ENCODE data around the gene PLEKHG3.

The PLEKHG3 gene

GRCh38 chr14:64701660-64702059 lies 2.6 kb upstream of the PLEKHG3 start:
- no peak for DNase-seq (ENCODE audit: low read depth)
- TF ChIP-seq CTCF (IDR thresholded peaks at IDR 0.05; ENCODE audit: low read depth, low read length, missing control alignments): no peak
- no peak overlapping the region for H3K4me3 ChIP-seq (ENCODE audit: low read depth, low read length)

GRCh38 chr14:64702493-64703394 lies 1.5 kb upstream of the PLEKHG3 start:
- TF ChIP-seq CTCF (IDR thresholded peaks at IDR 0.05; ENCODE audit: low read depth, low read length, missing control alignments): no peak
- no peak for DNase-seq (ENCODE audit: low read depth)
- H3K4me3 ChIP-seq (ENCODE audit: low read depth, low read length): no peak overlapping the region

GRCh38 chr14:64703395-64704142 lies 655 bp upstream of the PLEKHG3 start:
- no peak overlapping the region for H3K4me3 ChIP-seq (ENCODE audit: low read depth, low read length)
- no peak for DNase-seq (ENCODE audit: low read depth)
- no peak for TF ChIP-seq CTCF (IDR thresholded peaks at IDR 0.05; ENCODE audit: low read depth, low read length, missing control alignments)

GRCh38 chr14:64704743-64705380 lies 638 bp downstream of the PLEKHG3 start:
- H3K4me3 ChIP-seq (ENCODE audit: low read depth, low read length): no peak overlapping the region
- DNase-seq (ENCODE audit: low read depth): no peak
- no peak for TF ChIP-seq CTCF (IDR thresholded peaks at IDR 0.05; ENCODE audit: low read depth, low read length, missing control alignments)

GRCh38 chr14:64705381-64706118 lies 1.3 kb downstream of the PLEKHG3 start:
- no peak overlapping the region for H3K4me3 ChIP-seq (ENCODE audit: low read depth, low read length)
- no peak for TF ChIP-seq CTCF (IDR thresholded peaks at IDR 0.05; ENCODE audit: low read depth, low read length, missing control alignments)
- no peak for DNase-seq (ENCODE audit: low read depth)

GRCh38 chr14:64706119-64706592 lies 1.9 kb downstream of the PLEKHG3 start:
- no peak for DNase-seq (ENCODE audit: low read depth)
- TF ChIP-seq CTCF (IDR thresholded peaks at IDR 0.05; ENCODE audit: low read depth, low read length, missing control alignments): no peak
- H3K4me3 ChIP-seq (ENCODE audit: low read depth, low read length): no peak overlapping the region

Measured in GM12864 (cell line).